Ascending aorta (tissue), 2 donors: ENCODE measurements around the gene DOC2B. TPM values are rescaled to one million over a fixed set of nuclear protein-coding genes. Genes with fewer than 3 reads are reported as not detected.
A peak's percentile ranks its signal among the peaks of the same experiment; 100 is the strongest.
"Not testable (repeated sequence)": the region's sequence is repeated elsewhere in the genome, so short reads cannot be mapped to it uniquely, and the experiment has no call there.

Experiments
- DNase-seq, 2 donors: peaks; one replicate each; pipeline ENCODE4 v3.0.0-alpha.2; 2019; ENCODE audit warnings: low spot score in 2 of 2
- H3K27ac ChIP-seq, 2 donors: fragments of 200-600 bp; sonication (generic); one replicate each; pipeline ENCODE4 v1.5.1; 2016 to 2017; ENCODE audit warnings: mild to moderate bottlenecking in 1 of 2
- H3K27me3 ChIP-seq: fragments of 200-600 bp; sonication (generic); one replicate; pipeline ENCODE4 v1.5.1; 2017
- H3K36me3 ChIP-seq, 2 donors: fragments of 200-600 bp; sonication (generic); one replicate each; pipeline ENCODE4 v1.5.1; 2016
- H3K4me1 ChIP-seq, 2 donors: fragments of 200-600 bp; sonication (generic); one replicate each; pipeline ENCODE4 v1.5.1; 2016 to 2017; ENCODE audit warnings: mild to moderate bottlenecking in 1 of 2
- H3K4me3 ChIP-seq, 2 donors: fragments of 200-600 bp; sonication (generic); one replicate each; pipeline ENCODE4 v1.5.1; 2016 to 2017; ENCODE audit warnings: mild to moderate bottlenecking in 1 of 2
- H3K9me3 ChIP-seq, 2 donors: fragments of 200-600 bp; sonication (generic); one replicate each; pipeline ENCODE4 v1.5.1; 2016
- CTCF ChIP-seq, 3 experiments: fragments of 200-600 bp in 2 of 3; fragments of 450-650 bp in 1 of 3; sonication (generic) in 2 of 3; IDR thresholded peaks; one replicate each; pipeline ENCODE4 v1.5.1; 2016 to 2019; ENCODE audit warnings: antibody characterized with exemption in 3 of 3, mild to moderate bottlenecking in 1 of 3, moderate library complexity in 1 of 3
- intact Hi-C: fragments of 100-400 bp; cut with DNase I; formaldehyde crosslinking; loops from one replicate; pipeline ENCODE4 v1.15.1; 2023
- total RNA-seq: library from RNA; depleted of rRNA; stranded (reverse); fragments of >200 nt; gene quantifications from one replicate; pipeline ENCODE4 v1.1.0, GENCODE V29; 2016

The DOC2B gene
- total RNA-seq, 1 donor from 2014 or later = 200 TPM

DNA sequence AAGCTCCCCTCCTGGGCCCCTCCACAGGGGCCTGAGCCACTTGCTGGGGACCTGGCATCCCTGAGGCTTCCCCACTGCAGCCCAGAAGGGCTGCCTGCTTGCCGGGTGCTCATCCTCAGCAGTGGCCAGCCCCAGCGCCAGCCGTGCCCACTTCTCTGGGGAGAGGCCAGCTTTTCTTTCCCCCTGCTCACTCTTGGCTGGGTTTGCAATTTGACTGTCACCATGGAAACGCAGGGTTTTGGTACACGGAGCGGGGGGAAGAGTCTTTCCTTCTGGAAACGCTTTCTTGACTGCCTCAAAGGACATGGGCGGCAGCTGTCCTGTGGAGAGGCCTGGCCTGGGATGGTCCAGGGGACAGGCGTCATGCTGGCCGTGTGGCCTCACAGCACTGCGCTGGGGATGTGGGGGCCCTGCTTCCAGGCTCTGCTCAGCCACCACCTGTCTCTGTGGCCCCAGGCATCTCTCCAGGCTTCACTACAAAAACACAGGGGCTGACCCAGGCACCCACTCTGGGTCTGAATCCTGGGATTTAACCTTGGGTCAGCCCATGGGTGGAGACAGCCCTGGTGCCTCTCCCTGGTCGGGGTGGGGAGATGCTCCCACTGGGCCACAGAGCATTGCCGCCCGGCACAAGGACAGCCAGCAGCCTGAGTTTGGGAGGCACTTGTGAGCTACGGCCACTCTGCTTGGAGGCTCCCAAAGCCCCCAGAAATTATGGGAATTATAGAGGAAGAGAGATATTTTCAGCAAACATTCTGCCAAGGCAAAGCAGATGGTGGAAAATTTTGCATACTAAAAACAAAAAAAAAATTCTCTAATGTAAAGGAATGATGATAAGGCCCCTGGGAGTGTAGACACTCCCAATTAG lies 45.9 kb upstream of the DOC2B start:
- peak in 1 of 2 donors; percentile 33 for DNase-seq
- no peaks in the 10 kb centered on the region for H3K36me3 ChIP-seq
- TF ChIP-seq CTCF (IDR thresholded peaks at IDR 0.05) = no peak
- no peaks in the 10 kb centered on the region for H3K27me3 ChIP-seq
- H3K4me3 ChIP-seq = no peak overlapping the region
- no peak overlapping the region for H3K27ac ChIP-seq
- H3K4me1 ChIP-seq = no peaks in the 10 kb centered on the region
- no peaks in the 10 kb centered on the region for H3K9me3 ChIP-seq
- intact Hi-C loops = no loop called here

DNA sequence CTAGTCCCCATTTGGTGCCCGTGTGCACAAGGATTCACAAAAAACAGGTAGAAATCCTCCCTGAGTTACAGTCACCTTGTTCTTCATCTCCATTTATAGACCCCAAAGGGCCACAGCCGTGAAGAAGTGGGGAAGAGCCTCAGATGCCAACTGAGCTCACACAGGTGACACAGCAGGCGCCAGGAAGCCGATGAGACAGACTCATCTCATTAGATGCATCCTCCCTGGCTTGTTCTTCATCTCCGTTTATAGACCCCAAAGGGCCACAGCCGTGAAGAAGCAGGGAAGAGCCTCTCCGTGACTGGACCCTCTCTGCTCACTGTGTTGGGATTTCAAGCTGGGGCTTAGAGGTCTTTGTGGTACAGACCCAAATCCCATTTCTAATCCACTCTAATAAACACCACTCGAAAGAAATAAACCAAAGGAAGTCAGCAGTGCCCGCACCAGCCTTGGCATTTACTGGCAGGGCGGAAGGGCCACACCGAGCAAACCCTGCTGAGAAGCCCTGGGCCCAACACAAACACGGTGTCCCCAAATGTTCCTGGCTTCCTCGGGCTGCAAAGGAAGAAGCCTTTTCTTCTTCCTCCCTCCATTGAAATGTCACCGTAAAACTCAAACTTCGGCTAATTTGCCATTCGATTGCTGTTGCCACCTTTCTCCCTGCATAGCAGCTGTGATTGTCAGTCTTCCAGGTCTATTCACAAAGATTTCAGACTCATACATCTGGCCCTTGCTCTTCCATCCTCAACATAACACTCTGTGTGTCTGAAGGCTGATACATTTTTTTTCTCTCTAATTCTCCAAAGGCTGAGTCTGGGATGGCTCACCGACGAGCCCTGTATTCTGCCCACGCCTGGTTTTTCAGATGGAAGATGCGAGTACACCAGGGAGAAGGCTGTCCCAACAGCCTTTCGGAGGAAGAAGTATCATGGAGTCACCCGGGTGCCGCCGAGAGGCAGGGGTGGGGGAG lies 44.9 kb upstream of the DOC2B start:
- TF ChIP-seq CTCF (IDR thresholded peaks at IDR 0.05) = no peak
- Histone ChIP-seq H3K4me1 (no peaks in the 10 kb centered on the region), H3K27ac (no peak overlapping the region), H3K4me3 (no peak overlapping the region), H3K9me3 (no peaks in the 10 kb centered on the region), H3K36me3 (no peaks in the 10 kb centered on the region), H3K27me3 (no peaks in the 10 kb centered on the region)
- intact Hi-C loops = no loop called here
- DNase-seq = peak in 1 of 2 donors; percentile 28

- H3K4me3 ChIP-seq = no peak overlapping the region
- intact Hi-C loops = no loop called here
- peak in 1 of 2 donors; percentile 21 for DNase-seq
These were observed 44.1 kb upstream of the DOC2B start for GRCh38 chr17:225551-225950.

GRCh38 chr17:224576-224975 lies 43.1 kb upstream of the DOC2B start:
- H3K4me1 ChIP-seq, H3K4me3 ChIP-seq: not testable (repeated sequence)

More at GRCh38 chr17:225551-225950, 44.1 kb upstream of the DOC2B start:
- no peak for TF ChIP-seq CTCF (IDR thresholded peaks at IDR 0.05)
- no peaks in the 10 kb centered on the region for H3K9me3 ChIP-seq
- H3K27me3 ChIP-seq = no peaks in the 10 kb centered on the region
- no peak overlapping the region for H3K27ac ChIP-seq
- no peaks in the 10 kb centered on the region for H3K4me1 ChIP-seq
- H3K36me3 ChIP-seq = no peaks in the 10 kb centered on the region

DNA sequence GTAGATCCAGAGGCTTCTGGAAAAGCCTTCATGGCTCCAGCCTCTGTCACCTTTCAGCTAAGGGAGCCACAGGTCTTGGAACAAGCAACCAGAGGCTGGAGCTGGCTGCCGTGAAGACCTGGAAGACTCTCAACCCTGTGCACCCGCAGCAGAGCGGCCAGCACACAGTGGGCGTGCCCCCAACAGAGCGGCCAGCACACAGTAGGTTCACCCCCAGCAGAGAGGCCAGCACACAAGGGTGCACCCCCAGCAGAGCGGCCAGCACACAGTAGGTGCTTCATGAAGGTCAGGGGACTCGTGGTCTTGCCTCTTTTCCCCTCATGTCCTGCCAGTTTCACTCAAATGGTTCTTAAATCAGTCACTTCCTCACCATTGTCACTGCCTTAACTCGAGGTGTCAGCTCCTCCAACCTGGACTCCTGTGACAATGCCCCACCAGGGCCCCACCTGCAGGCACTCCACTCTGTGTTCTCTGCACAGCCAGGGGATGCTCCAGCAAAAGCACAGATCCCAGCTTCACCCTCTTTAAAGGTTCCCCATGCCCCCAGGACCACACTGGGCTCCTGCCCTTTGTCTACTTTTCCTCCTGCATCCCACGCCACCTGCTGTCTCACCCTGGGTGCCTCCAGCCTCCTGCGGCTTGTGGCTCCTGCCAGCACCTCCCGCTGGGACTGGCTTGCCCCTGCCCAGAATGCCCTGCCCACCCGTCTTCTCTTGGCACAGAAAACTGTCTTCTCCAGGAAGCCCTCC lies 42.4 kb upstream of the DOC2B start:
- peak in 1 of 2 donors; percentile 39 for DNase-seq
- H3K4me3 ChIP-seq = no peak overlapping the region
- TF ChIP-seq CTCF (IDR thresholded peaks at IDR 0.05) = no peak
- H3K9me3 ChIP-seq = no peaks in the 10 kb centered on the region
- no peaks in the 10 kb centered on the region for H3K36me3 ChIP-seq
- no peak overlapping the region for H3K27ac ChIP-seq
- intact Hi-C loops = no loop called here
- no peaks in the 10 kb centered on the region for H3K4me1 ChIP-seq
- H3K27me3 ChIP-seq = no peaks in the 10 kb centered on the region

More at GRCh38 chr17:224576-224975, 43.1 kb upstream of the DOC2B start:
- H3K27me3 ChIP-seq, H3K36me3 ChIP-seq, DNase-seq, intact Hi-C loops, H3K27ac ChIP-seq, H3K9me3 ChIP-seq: not testable (repeated sequence)
